ENCODE data around the gene SBK3. TPM values are rescaled to one million over a fixed set of nuclear protein-coding genes. Genes with fewer than 3 reads are reported as not detected.
"Not testable (repeated sequence)": the region's sequence is repeated elsewhere in the genome, so short reads cannot be mapped to it uniquely, and the experiment has no call there.

Gene SBK3
- total RNA-seq, 1 donor from 2014 or later = not detected

- TF ChIP-seq CTCF (IDR thresholded peaks at IDR 0.05) = no peak
- Histone ChIP-seq H3K27me3 (no peaks in the 10 kb centered on the region), H3K27ac (no peak overlapping the region), H3K4me3 (no peak overlapping the region), H3K36me3 (peaks cover 5 to 13% of the 10 kb centered on the region in 2 donors), H3K9me3 (no peaks in the 10 kb centered on the region), H3K4me1 (peaks cover 14 to 15% of the 10 kb centered on the region in 2 donors)
- no peak for DNase-seq (ENCODE audit: low spot score in 2 of 2)
- intact Hi-C loops (cut with DNase I) = no loop called here
Observed at GRCh38 chr19:55590109-55590508, 44.8 kb upstream of the SBK3 start.

GRCh38 chr19:55588738-55589137 is 43.4 kb upstream of the SBK3 start:
- Histone ChIP-seq H3K4me3 (no peak overlapping the region), H3K9me3 (no peaks in the 10 kb centered on the region), H3K27me3 (no peaks in the 10 kb centered on the region), H3K27ac (no peak overlapping the region), H3K4me1 (peaks cover 14 to 15% of the 10 kb centered on the region in 2 donors), H3K36me3 (peaks cover 4 to 7% of the 10 kb centered on the region in 2 donors)
- intact Hi-C loops (cut with DNase I) = loop anchor here (10.0 kb wide), 1 partner anchor 204 kb away; the partner anchor contains the start of genes RPL28 and TMEM238
- no peak for DNase-seq (ENCODE audit: low spot score in 2 of 2)
- TF ChIP-seq CTCF (IDR thresholded peaks at IDR 0.05) = no peak

- TF ChIP-seq CTCF (IDR thresholded peaks at IDR 0.05) = no peak
- Histone ChIP-seq H3K27ac (no peak overlapping the region), H3K36me3 (peaks cover under 1 to 2% of the 10 kb centered on the region in 2 donors), H3K27me3 (no peaks in the 10 kb centered on the region), H3K4me1 (peaks cover 14 to 15% of the 10 kb centered on the region in 2 donors), H3K4me3 (peak overlapping the region; percentile 28 to 59), H3K9me3 (no peaks in the 10 kb centered on the region)
- intact Hi-C loops (cut with DNase I) = loop anchor here (10.0 kb wide), 1 partner anchor 202 kb away; the partner anchor contains the start of genes RPL28 and TMEM238
- peak; percentile 76 to 95 for DNase-seq (ENCODE audit: low spot score in 2 of 2)
Observed at GRCh38 chr19:55586976-55587668, 41.8 kb upstream of the SBK3 start.

GRCh38 chr19:55585658-55586339 is 40.5 kb upstream of the SBK3 start:
- Histone ChIP-seq H3K4me1 (peaks cover 14 to 21% of the 10 kb centered on the region in 2 donors), H3K4me3 (peak overlapping the region; percentile 41 to 59), H3K27me3 (no peaks in the 10 kb centered on the region), H3K27ac (peak overlapping the region; percentile 55 to 66), H3K9me3 (no peaks in the 10 kb centered on the region), H3K36me3 (no peaks in the 10 kb centered on the region)
- DNase-seq (ENCODE audit: low spot score in 2 of 2) = peak in 1 of 2 donors; percentile 84
- intact Hi-C loops (cut with DNase I) = loop anchor here (10.0 kb wide), 1 partner anchor 201 kb away; the partner anchor contains the start of genes RPL28 and TMEM238
- TF ChIP-seq CTCF (IDR thresholded peaks at IDR 0.05) = no peak

- intact Hi-C loops (cut with DNase I) = loop anchor here (10.0 kb wide), 1 partner anchor 200 kb away; the partner anchor contains the start of genes RPL28 and TMEM238
- no peak overlapping the region for H3K27ac ChIP-seq
Observed at GRCh38 chr19:55584871-55585270, 39.5 kb upstream of the SBK3 start.

GRCh38 chr19:55583897-55584296 is 38.6 kb upstream of the SBK3 start:
- not testable (repeated sequence) for H3K9me3 ChIP-seq; DNase-seq (ENCODE audit: low spot score in 2 of 2); H3K4me3 ChIP-seq; H3K27me3 ChIP-seq; H3K36me3 ChIP-seq; H3K27ac ChIP-seq
- H3K4me1 ChIP-seq = peaks cover 14 to 21% of the 10 kb centered on the region in 2 donors
- intact Hi-C loops (cut with DNase I) = loop anchor here (10.0 kb wide), 1 partner anchor 199 kb away; the partner anchor contains the start of genes RPL28 and TMEM238

More at GRCh38 chr19:55584871-55585270, 39.5 kb upstream of the SBK3 start:
- no peak for TF ChIP-seq CTCF (IDR thresholded peaks at IDR 0.05)
- Histone ChIP-seq H3K4me1 (peaks cover 14 to 21% of the 10 kb centered on the region in 2 donors), H3K27me3 (no peaks in the 10 kb centered on the region), H3K9me3 (no peaks in the 10 kb centered on the region), H3K36me3 (no peaks in the 10 kb centered on the region), H3K4me3 (no peak overlapping the region)
- no peak for DNase-seq (ENCODE audit: low spot score in 2 of 2)

- not testable (repeated sequence) for DNase-seq (ENCODE audit: low spot score in 2 of 2); H3K4me3 ChIP-seq; H3K27me3 ChIP-seq; H3K27ac ChIP-seq; H3K9me3 ChIP-seq
- Histone ChIP-seq H3K4me1 (peaks cover 14 to 21% of the 10 kb centered on the region in 2 donors), H3K36me3 (peaks cover 16 to 18% of the 10 kb centered on the region in 2 donors)
- intact Hi-C loops (cut with DNase I) = loop anchor here (10.0 kb wide), 1 partner anchor 197 kb away; the partner anchor contains the start of genes RPL28 and TMEM238
Observed at GRCh38 chr19:55582284-55582683, 36.9 kb upstream of the SBK3 start.

Data from ascending aorta (tissue), 2 donors.